HepG2 (cell line): ENCODE measurements around the gene HEY2. TPM values are rescaled to one million over a fixed set of nuclear protein-coding genes. Genes with fewer than 3 reads are reported as not detected.

Experiments
- CHCHD3 ChIP-seq: sonication (generic); formaldehyde crosslinking; IDR thresholded peaks from 2 replicates; pipeline ENCODE4 v1.8.0; 2022; ENCODE audit warnings: mild to moderate bottlenecking, missing genetic modification reagents, moderate library complexity
- ELF1 ChIP-seq: sonication (generic); formaldehyde crosslinking; IDR thresholded peaks from 2 replicates; pipeline ENCODE4 v1.4.0; 2020; ENCODE audit warnings: missing genetic modification reagents
- FOSL2 ChIP-seq: sonication (generic); formaldehyde crosslinking; IDR thresholded peaks from 2 replicates; pipeline ENCODE4 v1.4.0; 2020; ENCODE audit warnings: missing genetic modification reagents
- IKZF1 ChIP-seq: fragments of 450-650 bp; IDR thresholded peaks from 2 replicates; pipeline ENCODE4 v1.7.1; 2016
- MAFK ChIP-seq, 2 experiments: IDR thresholded peaks in 1 of 2; conservative IDR thresholded peaks in 1 of 2; 2 replicates each; pipeline ENCODE4 v1.6.1; 2011; ENCODE audit warnings: improper control_type of control experiment in 2 of 2, low read length in 2 of 2
- MED13 ChIP-seq: sonication (generic); formaldehyde crosslinking; IDR thresholded peaks from 2 replicates; pipeline ENCODE4 v1.5.0; 2020; ENCODE audit warnings: missing genetic modification reagents
- RAD51 ChIP-seq: fragments of 450-650 bp; IDR thresholded peaks from 2 replicates; pipeline ENCODE4 v1.6.1; 2016; ENCODE audit warnings: borderline replicate concordance
- RFX5 ChIP-seq: IDR thresholded peaks from 2 replicates; pipeline ENCODE4 v1.6.1; 2011; ENCODE audit warnings: low read depth, low read length, improper control_type of control experiment
- SIX4 ChIP-seq: sonication (generic); formaldehyde crosslinking; IDR thresholded peaks from 2 replicates; pipeline ENCODE4 v1.4.0; 2020; ENCODE audit warnings: missing genetic modification reagents
- SMYD3 ChIP-seq: sonication (generic); formaldehyde crosslinking; IDR thresholded peaks from 2 replicates; pipeline ENCODE4 v1.8.1; 2023; ENCODE audit warnings: mild to moderate bottlenecking, missing genetic modification reagents
- SOX13 ChIP-seq, 3 experiments: fragments of 450-650 bp in 1 of 3; sonication (generic) in 1 of 3; formaldehyde crosslinking in 1 of 3; IDR thresholded peaks in 2 of 3; conservative IDR thresholded peaks in 1 of 3; 2 replicates each; pipeline versions ENCODE4 v1.5.0 to v1.6.1; 2016 to 2020; ENCODE audit warnings: antibody characterized with exemption in 1 of 3, mild to moderate bottlenecking in 1 of 3, missing compliant biosample characterization in 1 of 3, missing genetic modification reagents in 1 of 3, moderate library complexity in 1 of 3
- SRSF4 ChIP-seq: fragments of 200-400 bp; formaldehyde crosslinking; IDR thresholded peaks from one replicate; pipeline ENCODE4 v1.6.1; 2018; ENCODE audit warnings: mild to moderate bottlenecking, low read depth, low read length, moderate library complexity; ENCODE audit not compliant: poor library complexity, severe bottlenecking
- ZNF136 ChIP-seq: sonication (generic); formaldehyde crosslinking; IDR thresholded peaks from 2 replicates; pipeline ENCODE4 v1.8.1; 2022; ENCODE audit warnings: low read depth, mild to moderate bottlenecking, moderate library complexity, missing genetic modification reagents
- ZNF670 ChIP-seq: sonication (generic); formaldehyde crosslinking; IDR thresholded peaks from 2 replicates; pipeline ENCODE4 v1.8.0; 2022; ENCODE audit warnings: mild to moderate bottlenecking, missing genetic modification reagents, borderline replicate concordance
- ZNF704 ChIP-seq: sonication (generic); formaldehyde crosslinking; IDR thresholded peaks from 2 replicates; pipeline ENCODE4 v1.8.1; 2023; ENCODE audit warnings: mild to moderate bottlenecking, inconsistent platforms, moderate library complexity, missing genetic modification reagents, borderline replicate concordance
- ZNF776 ChIP-seq: sonication (generic); formaldehyde crosslinking; IDR thresholded peaks from 2 replicates; pipeline ENCODE4 v1.4.0; 2020; ENCODE audit warnings: mild to moderate bottlenecking, missing genetic modification reagents
- polyA plus RNA-seq, 8 experiments: library from polyadenylated mRNA; depleted of rRNA in 3 of 8; stranded (reverse) in 7 of 8; unstranded in 1 of 8; fragments of >200 nt; fragmentation: Illumina TruSeq in 4 of 8; extraction: Trizol in 4 of 8; gene quantifications; 2 replicates each; pipeline versions ENCODE4 v1.2.1 to v1.2.3, GENCODE V29; 2011 to 2016; ENCODE audit warnings: low read depth in 4 of 8, missing spikeins in 1 of 8, mixed read lengths in 1 of 8; ENCODE audit not compliant: insufficient read depth in 1 of 8
- total RNA-seq, 5 experiments: library from RNA; depleted of rRNA; stranded (reverse); fragments of >200 nt; fragmentation: Illumina TruSeq; extraction: Trizol; gene quantifications; 2 replicates each; pipeline ENCODE4 v1.2.3, GENCODE V29; 2016; ENCODE audit warnings: low read depth in 1 of 5
- TF ChIP-seq, protein P1 (sequence below): sonication (generic); formaldehyde crosslinking; IDR thresholded peaks from 2 replicates; pipeline ENCODE4 v1.8.1; 2022; ENCODE audit warnings: low read depth, mild to moderate bottlenecking, missing genetic modification reagents
- TF ChIP-seq, protein P2 (sequence below): sonication (generic); formaldehyde crosslinking; IDR thresholded peaks from 2 replicates; pipeline ENCODE4 v1.4.0; 2020; ENCODE audit warnings: missing genetic modification reagents
- TF ChIP-seq, protein P3 (sequence below): sonication (generic); formaldehyde crosslinking; IDR thresholded peaks from 2 replicates; pipeline ENCODE4 v1.8.0; 2022; ENCODE audit warnings: missing genetic modification reagents, mild to moderate bottlenecking, inconsistent platforms, borderline replicate concordance
- TF ChIP-seq, protein P4 (sequence below): IDR thresholded peaks from 2 replicates; pipeline ENCODE4 v1.6.1; 2016; ENCODE audit warnings: mild to moderate bottlenecking
- TF ChIP-seq, protein P5 (sequence below): sonication (generic); formaldehyde crosslinking; IDR thresholded peaks from 2 replicates; pipeline ENCODE4 v1.4.0; 2020; ENCODE audit warnings: missing genetic modification reagents; ENCODE audit errors: not compliant biosample characterization

The HEY2 gene
- total and polyA plus RNA-seq, 2 of the 13 experiments (the other 11 are each of a cell fraction or from before 2014, with no cell fraction given), result 0.04 TPM

DNA sequence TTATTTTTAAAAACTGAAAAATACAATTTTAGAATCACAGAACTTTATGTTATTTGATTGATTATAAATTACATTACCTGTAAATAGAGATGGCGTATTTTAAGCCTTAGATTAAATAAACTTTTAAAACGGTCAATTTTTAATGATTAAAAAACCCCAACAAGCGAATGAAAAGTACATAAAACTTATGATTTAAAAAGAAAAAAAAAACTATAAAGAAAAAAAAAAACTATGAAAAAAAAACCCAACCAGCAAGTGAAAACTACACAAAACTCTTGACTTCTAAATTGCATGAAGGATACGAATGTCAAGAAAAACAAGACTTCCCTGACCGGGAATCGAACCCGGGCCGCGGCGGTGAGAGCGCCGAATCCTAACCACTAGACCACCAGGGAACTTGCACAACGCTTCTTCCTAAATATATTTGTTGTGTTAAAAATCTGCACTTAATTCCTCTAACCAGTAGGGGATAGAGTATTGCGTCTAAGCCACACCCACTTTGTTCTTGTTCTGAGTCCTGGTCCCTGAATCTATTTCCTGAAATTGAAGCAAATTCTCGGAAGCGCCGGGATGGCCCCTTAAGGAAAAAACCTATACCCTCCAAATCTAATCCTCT lies 30.6 kb downstream of the HEY2 start (continued):
- TF ChIP-seq, protein P1, sequence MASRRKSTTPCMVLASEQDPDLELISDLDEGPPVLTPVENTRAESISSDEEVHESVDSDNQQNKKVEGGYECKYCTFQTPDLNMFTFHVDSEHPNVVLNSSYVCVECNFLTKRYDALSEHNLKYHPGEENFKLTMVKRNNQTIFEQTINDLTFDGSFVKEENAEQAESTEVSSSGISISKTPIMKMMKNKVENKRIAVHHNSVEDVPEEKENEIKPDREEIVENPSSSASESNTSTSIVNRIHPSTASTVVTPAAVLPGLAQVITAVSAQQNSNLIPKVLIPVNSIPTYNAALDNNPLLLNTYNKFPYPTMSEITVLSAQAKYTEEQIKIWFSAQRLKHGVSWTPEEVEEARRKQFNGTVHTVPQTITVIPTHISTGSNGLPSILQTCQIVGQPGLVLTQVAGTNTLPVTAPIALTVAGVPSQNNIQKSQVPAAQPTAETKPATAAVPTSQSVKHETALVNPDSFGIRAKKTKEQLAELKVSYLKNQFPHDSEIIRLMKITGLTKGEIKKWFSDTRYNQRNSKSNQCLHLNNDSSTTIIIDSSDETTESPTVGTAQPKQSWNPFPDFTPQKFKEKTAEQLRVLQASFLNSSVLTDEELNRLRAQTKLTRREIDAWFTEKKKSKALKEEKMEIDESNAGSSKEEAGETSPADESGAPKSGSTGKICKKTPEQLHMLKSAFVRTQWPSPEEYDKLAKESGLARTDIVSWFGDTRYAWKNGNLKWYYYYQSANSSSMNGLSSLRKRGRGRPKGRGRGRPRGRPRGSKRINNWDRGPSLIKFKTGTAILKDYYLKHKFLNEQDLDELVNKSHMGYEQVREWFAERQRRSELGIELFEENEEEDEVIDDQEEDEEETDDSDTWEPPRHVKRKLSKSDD (CRISPR knock-in tag), result no peak; the same call in 1 of the 2 replicates
- TF ChIP-seq, protein P2, sequence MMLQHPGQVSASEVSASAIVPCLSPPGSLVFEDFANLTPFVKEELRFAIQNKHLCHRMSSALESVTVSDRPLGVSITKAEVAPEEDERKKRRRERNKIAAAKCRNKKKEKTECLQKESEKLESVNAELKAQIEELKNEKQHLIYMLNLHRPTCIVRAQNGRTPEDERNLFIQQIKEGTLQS (CRISPR knock-in tag), result 0 out of 2 replicates have a peak, but pooled peaks have one; percentile 35
- peak; percentile 70; the same call in 1 of the 2 replicates for TF ChIP-seq MED13 (CRISPR knock-in tag)
- TF ChIP-seq, protein P3, sequence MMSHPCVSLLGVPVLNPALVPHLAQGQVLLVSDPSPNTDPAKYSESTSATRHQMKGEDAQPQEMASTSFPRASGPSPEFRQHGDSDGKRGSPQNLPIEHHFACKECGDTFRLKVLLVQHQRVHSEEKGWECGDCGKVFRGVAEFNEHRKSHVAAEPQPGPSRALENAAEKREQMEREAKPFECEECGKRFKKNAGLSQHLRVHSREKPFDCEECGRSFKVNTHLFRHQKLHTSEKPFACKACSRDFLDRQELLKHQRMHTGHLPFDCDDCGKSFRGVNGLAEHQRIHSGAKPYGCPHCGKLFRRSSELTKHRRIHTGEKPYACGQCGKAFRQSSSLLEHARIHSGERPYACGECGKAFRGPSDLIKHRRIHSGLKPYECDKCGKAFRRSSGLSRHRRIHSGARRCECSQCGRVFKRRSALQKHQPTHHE (CRISPR knock-in tag), result no peak
- no peak for TF ChIP-seq ZNF136
- 0 out of 2 replicates have a peak, but pooled peaks have one; percentile 15 for TF ChIP-seq SMYD3 (CRISPR knock-in tag)
- no peak for TF ChIP-seq SIX4
- no peak for TF ChIP-seq RAD51
- peak; percentile 49; the same call in 1 of the 2 replicates for TF ChIP-seq ZNF704 (CRISPR knock-in tag)
- TF ChIP-seq FOSL2 (CRISPR knock-in tag), result peak; percentile 59
- no peak for TF ChIP-seq IKZF1
- TF ChIP-seq SRSF4, result no peak
- TF ChIP-seq, protein P4, sequence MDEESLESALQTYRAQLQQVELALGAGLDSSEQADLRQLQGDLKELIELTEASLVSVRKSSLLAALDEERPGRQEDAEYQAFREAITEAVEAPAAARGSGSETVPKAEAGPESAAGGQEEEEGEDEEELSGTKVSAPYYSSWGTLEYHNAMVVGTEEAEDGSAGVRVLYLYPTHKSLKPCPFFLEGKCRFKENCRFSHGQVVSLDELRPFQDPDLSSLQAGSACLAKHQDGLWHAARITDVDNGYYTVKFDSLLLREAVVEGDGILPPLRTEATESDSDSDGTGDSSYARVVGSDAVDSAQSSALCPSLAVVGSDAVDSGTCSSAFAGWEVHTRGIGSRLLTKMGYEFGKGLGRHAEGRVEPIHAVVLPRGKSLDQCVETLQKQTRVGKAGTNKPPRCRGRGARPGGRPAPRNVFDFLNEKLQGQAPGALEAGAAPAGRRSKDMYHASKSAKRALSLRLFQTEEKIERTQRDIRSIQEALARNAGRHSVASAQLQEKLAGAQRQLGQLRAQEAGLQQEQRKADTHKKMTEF (CRISPR knock-in tag), result peak; percentile 75; the same call in 1 of the 2 replicates
- no peak for TF ChIP-seq ZNF776
- peak; percentile 55; the same call in 1 of the 2 replicates for TF ChIP-seq ELF1 (CRISPR knock-in tag)
- TF ChIP-seq RFX5, result no peak
- TF ChIP-seq ZNF670 (CRISPR knock-in tag), result no peak; the same call in 1 of the 2 replicates
- TF ChIP-seq, protein P5, sequence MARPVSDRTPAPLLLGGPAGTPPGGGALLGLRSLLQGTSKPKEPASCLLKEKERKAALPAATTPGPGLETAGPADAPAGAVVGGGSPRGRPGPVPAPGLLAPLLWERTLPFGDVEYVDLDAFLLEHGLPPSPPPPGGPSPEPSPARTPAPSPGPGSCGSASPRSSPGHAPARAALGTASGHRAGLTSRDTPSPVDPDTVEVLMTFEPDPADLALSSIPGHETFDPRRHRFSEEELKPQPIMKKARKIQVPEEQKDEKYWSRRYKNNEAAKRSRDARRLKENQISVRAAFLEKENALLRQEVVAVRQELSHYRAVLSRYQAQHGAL (CRISPR knock-in tag), result peak; percentile 30
- no peak for TF ChIP-seq MAFK (conservative IDR thresholded peaks at IDR 0.05 in 1 of 2, IDR thresholded peaks at IDR 0.05 in 1 of 2; ENCODE audit: low read length in 2 of 2)
- TF ChIP-seq CHCHD3 (CRISPR knock-in tag), result no peak
- peak; percentile 56; the same call in 1 of the 2 replicates for TF ChIP-seq SOX13 (IDR thresholded peaks at IDR 0.05)
- peak in 1 of 2 experiments; percentile 33; a peak in 1 of 4 replicates for TF ChIP-seq SOX13 (CRISPR knock-in tag; conservative IDR thresholded peaks at IDR 0.05 in 1 of 2, IDR thresholded peaks at IDR 0.05 in 1 of 2)
